RWPE2 (cell line): ENCODE data around the gene GBP2.
"Not testable (repeated sequence)": the region's sequence is repeated elsewhere in the genome, so short reads cannot be mapped to it uniquely, and the experiment has no call there.

Experiments
- ATAC-seq: fragments of 200-7000 bp; cut with Tn5 transposase; 3 replicates; pipeline ENCODE4 v1.9.1; 2021; ENCODE audit warnings: low read depth
- DNase-seq: peaks from one replicate; pipeline ENCODE4 v3.0.0-alpha.2; 2020; ENCODE audit warnings: low spot score
- H3K27ac ChIP-seq: fragments of 450-650 bp; 2 replicates; pipeline ENCODE4 v1.5.1; 2017; ENCODE audit warnings: mild to moderate bottlenecking; ENCODE audit not compliant: poor library complexity, severe bottlenecking
- H3K27me3 ChIP-seq: fragments of 250-450 bp; sonication (Bioruptor Pico); 2 replicates; pipeline ENCODE4 v1.5.1; 2021; ENCODE audit warnings: mild to moderate bottlenecking, moderate library complexity; ENCODE audit not compliant: insufficient read depth, poor library complexity, severe bottlenecking
- H3K36me3 ChIP-seq: fragments of 250-450 bp; sonication (Bioruptor Pico); 2 replicates; pipeline ENCODE4 v1.5.1; 2020; ENCODE audit warnings: low read depth, mild to moderate bottlenecking, moderate library complexity
- H3K4me1 ChIP-seq: fragments of 250-450 bp; sonication (Bioruptor Pico); 2 replicates; pipeline ENCODE4 v1.5.1; 2021; ENCODE audit warnings: mild to moderate bottlenecking, moderate library complexity; ENCODE audit not compliant: insufficient read depth, poor library complexity, severe bottlenecking
- H3K4me3 ChIP-seq: fragments of 250-450 bp; sonication (Bioruptor Pico); 2 replicates; pipeline ENCODE4 v1.5.1; 2021; ENCODE audit warnings: mild to moderate bottlenecking, moderate library complexity; ENCODE audit not compliant: severe bottlenecking
- H3K9me3 ChIP-seq: fragments of 250-450 bp; sonication (Bioruptor Pico); 2 replicates; pipeline ENCODE4 v1.5.1; 2021; ENCODE audit warnings: mild to moderate bottlenecking, moderate library complexity; ENCODE audit not compliant: severe bottlenecking
- CTCF ChIP-seq: fragments of 450-650 bp; IDR thresholded peaks from one replicate; pipeline ENCODE4 v1.5.1; 2017; ENCODE audit warnings: mild to moderate bottlenecking, moderate library complexity; ENCODE audit not compliant: poor library complexity, severe bottlenecking

Gene GBP2

DNA sequence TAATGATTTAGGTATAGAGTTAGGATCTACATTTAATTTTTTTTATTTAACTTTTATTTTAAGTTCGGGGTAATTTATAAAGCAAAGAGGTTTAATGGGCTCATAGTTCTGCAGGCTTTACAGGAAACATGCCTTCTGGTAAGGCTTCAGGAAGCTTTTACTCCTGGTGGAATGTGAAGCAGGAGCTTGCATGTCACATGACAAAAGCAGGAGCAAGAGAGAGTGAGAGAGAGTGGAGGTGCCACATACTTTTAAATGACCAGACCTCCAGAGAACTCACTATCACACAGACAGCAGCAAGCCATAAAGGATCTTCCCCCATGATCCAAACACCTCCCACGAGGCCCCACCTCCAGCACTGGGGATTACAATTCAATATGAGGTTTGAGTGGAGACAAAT, 17.6 kb upstream of the GBP2 start:
- TF ChIP-seq CTCF, result no peak
- DNase-seq (no peak), ATAC-seq (no peak)
- Histone ChIP-seq H3K4me1 (no peaks in the 10 kb centered on the region), H3K27me3 (no peaks in the 10 kb centered on the region), H3K36me3 (no peaks in the 10 kb centered on the region), H3K4me3 (no peak overlapping the region), H3K9me3 (no peaks in the 10 kb centered on the region), H3K27ac (no peak overlapping the region)

DNA sequence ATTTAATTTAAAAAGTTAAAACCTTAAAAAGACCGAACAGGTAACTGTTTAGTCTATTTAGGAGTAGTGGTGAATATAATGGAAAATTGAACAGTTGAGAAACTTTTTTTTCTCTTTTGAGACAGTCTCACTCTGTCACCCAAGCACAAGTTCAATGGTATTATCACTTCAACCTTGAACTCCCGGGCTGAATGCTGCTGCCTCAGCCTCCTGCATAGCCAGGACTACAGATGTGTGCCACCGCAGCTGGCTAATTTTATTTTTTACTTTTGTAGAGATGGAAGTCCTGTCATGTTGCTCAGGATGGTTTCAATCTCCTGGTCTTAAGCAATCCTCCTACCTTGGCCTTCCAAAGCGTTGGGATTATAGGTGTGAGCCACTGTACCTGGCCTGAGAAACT, 16.2 kb upstream of the GBP2 start:
- H3K27ac ChIP-seq, result no peak overlapping the region
- no peak overlapping the region for H3K4me3 ChIP-seq
- no peaks in the 10 kb centered on the region for H3K9me3 ChIP-seq
- H3K27me3 ChIP-seq, result no peaks in the 10 kb centered on the region
- H3K36me3 ChIP-seq, result no peaks in the 10 kb centered on the region
- ATAC-seq (no peak), DNase-seq (no peak)
- TF ChIP-seq CTCF, result no peak
- no peaks in the 10 kb centered on the region for H3K4me1 ChIP-seq

- Histone ChIP-seq H3K36me3 (no peaks in the 10 kb centered on the region), H3K27ac (no peak overlapping the region), H3K4me3 (no peak overlapping the region), H3K27me3 (no peaks in the 10 kb centered on the region), H3K4me1 (no peaks in the 10 kb centered on the region), H3K9me3 (no peaks in the 10 kb centered on the region)
- no peak for TF ChIP-seq CTCF
- ATAC-seq (no peak), DNase-seq (no peak)
Measured at GRCh38 chr1:89133747-89134146, 7.8 kb upstream of the GBP2 start.

DNA sequence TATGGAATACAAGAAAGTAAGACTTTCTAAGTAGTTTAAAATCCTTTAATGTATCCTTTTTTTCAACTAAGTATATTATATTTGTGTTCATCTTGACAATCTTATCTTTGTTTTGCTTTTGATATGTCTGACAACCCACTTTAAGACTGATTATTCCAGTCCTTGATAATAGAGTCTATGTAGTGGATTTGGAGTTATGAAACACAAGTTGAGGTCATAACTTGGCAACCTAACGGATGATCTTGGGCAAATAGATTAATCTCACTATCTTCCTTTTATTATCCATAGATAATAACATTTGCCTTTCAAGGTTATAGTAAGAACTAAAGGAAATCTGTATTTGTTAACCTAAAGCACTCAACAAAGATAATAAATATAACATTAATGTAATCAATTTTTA, 4.8 kb upstream of the GBP2 start:
- TF ChIP-seq CTCF, result no peak
- ATAC-seq (no peak), DNase-seq (no peak)

DNA sequence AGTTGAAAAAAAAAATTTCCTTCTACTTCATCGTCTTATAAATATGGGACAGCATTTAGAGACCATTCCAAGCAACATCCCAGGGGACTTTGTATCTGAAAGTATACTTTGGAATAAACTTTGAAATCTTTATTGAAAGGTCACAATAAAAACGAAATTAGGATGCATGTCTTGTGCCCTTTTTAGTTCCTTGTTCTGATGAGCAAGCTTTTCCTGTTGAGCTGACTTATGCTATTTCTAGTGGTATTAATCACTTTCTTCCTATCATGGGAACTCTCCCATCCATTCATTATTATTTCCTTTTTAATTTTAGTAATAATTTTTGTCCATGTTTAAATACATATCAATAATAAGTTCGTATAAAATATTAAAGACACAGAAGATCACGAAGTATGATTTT, 4.0 kb upstream of the GBP2 start:
- Histone ChIP-seq H3K27me3 (no peaks in the 10 kb centered on the region), H3K9me3 (no peaks in the 10 kb centered on the region), H3K27ac (no peak overlapping the region), H3K4me1 (peaks cover 5% of the 10 kb centered on the region), H3K36me3 (no peaks in the 10 kb centered on the region), H3K4me3 (no peak overlapping the region)
- DNase-seq (no peak), ATAC-seq (no peak)
- TF ChIP-seq CTCF, result no peak

More for the DNA sequence above, 4.8 kb upstream of the GBP2 start:
- H3K27me3 ChIP-seq, result no peaks in the 10 kb centered on the region
- no peaks in the 10 kb centered on the region for H3K9me3 ChIP-seq
- H3K4me3 ChIP-seq, result no peak overlapping the region
- H3K36me3 ChIP-seq, result no peaks in the 10 kb centered on the region
- H3K4me1 ChIP-seq, result peaks cover 5% of the 10 kb centered on the region
- no peak overlapping the region for H3K27ac ChIP-seq

GRCh38 chr1:89128003-89128458, 2.1 kb upstream of the GBP2 start:
- not testable (repeated sequence) for H3K27me3 ChIP-seq, ATAC-seq, H3K4me3 ChIP-seq, DNase-seq, H3K36me3 ChIP-seq, H3K9me3 ChIP-seq, H3K4me1 ChIP-seq, H3K27ac ChIP-seq

DNA sequence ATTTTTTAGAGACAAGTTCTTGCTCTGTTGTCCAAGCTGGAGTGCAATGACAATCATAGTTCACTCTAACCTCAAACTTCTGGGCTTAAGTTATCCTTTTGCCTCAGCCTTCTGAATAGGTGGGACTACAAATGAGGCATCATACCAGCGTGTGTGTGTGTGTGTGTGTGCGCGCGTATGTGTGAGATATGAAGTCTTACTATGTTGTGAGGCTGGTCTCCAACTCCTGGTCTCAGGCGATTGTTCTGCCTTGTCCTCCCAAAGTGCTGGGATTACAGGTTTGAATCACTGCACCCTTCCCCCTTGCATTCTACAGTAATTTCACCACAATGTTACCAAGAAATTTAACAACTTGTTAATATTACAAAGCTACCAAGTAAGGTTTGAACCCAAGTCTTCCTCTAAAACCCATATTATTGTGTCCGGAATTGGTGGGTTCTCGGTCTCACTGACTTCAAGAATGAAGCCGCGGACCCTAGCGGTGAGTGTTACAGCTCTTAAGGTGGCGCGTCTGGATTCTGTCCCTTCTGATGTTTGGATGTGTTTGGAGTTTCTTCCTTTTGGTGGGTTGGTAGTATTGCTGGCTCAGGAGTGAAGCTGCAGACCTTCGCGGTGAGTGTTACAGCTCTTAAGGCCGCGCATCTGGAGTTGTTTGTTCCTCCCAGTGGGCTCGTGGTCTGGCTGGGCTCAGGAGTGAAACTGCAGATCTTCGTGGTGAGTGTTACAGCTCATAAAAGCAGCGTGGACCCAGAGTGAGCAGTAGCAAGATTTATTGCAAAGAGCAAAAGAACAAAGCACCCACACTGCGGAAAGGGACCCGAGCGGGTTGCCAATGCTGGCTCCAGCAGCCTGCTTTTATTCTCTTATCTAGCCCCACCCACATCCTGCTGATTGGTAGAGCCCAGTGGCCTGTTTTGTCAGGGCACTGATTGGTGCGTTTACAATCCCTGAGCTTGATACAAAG, 970 bp upstream of the GBP2 start:
- not testable (repeated sequence) for ATAC-seq, H3K27me3 ChIP-seq, H3K4me3 ChIP-seq, H3K9me3 ChIP-seq, H3K36me3 ChIP-seq, H3K27ac ChIP-seq, DNase-seq, H3K4me1 ChIP-seq
